Breast epithelium (tissue), 3 donors: ENCODE data around the gene NDFIP2.

Experiments used
- POLR2A ChIP-seq: fragments of 450-650 bp; IDR thresholded peaks from one replicate; pipeline ENCODE4 v1.6.1; 2016; ENCODE audit warnings: antibody characterized with exemption, mild to moderate bottlenecking, moderate library complexity
- POLR2AphosphoS5 ChIP-seq, 3 donors: sonication (generic); formaldehyde crosslinking; IDR thresholded peaks; one replicate each; pipeline ENCODE4 v1.6.1; 2017; ENCODE audit warnings: antibody characterized with exemption in 3 of 3
- TF ChIP-seq, protein P1 (sequence below), 3 donors: fragments of 450-650 bp; IDR thresholded peaks; one replicate each; pipeline ENCODE4 v1.5.1; 2016 to 2017; ENCODE audit warnings: antibody characterized with exemption in 3 of 3, mild to moderate bottlenecking in 3 of 3, moderate library complexity in 3 of 3

DNA sequence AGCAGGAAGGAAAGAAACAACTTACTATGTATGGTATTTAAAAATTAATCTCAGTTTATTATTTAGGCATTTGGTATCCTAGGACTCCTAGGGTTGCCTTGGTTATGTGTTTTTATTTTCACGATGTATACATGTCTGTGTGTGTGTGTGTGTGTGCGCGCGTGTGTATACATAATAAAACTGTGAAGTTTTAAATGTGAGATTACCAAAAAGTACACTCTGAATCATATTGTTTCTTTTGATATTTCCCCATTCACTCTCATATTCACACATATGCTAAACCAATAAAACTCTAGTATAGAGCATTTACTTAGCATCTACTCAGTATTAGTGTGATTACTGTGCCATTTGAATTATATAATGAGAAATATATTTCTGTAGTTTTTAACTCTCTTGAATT, 30.8 kb upstream of the NDFIP2 start:
- TF ChIP-seq POLR2A (no peak), POLR2AphosphoS5 (IDR thresholded peaks at IDR 0.05) (no peak)
- TF ChIP-seq, protein P1, sequence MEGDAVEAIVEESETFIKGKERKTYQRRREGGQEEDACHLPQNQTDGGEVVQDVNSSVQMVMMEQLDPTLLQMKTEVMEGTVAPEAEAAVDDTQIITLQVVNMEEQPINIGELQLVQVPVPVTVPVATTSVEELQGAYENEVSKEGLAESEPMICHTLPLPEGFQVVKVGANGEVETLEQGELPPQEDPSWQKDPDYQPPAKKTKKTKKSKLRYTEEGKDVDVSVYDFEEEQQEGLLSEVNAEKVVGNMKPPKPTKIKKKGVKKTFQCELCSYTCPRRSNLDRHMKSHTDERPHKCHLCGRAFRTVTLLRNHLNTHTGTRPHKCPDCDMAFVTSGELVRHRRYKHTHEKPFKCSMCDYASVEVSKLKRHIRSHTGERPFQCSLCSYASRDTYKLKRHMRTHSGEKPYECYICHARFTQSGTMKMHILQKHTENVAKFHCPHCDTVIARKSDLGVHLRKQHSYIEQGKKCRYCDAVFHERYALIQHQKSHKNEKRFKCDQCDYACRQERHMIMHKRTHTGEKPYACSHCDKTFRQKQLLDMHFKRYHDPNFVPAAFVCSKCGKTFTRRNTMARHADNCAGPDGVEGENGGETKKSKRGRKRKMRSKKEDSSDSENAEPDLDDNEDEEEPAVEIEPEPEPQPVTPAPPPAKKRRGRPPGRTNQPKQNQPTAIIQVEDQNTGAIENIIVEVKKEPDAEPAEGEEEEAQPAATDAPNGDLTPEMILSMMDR (IDR thresholded peaks at IDR 0.05), result no peak
